OCI-M2 (cell line): ENCODE data around the gene MYO18A.
"Not testable (repeated sequence)": the region's sequence is repeated elsewhere in the genome, so short reads cannot be mapped to it uniquely, and the experiment has no call there.

Source experiments
- DNase-seq: peaks from one replicate; lab custom pipeline; 2025; ENCODE audit not compliant: unreplicated experiment; lab: John Stamatoyannopoulos, UW

MYO18A gene, protein sequence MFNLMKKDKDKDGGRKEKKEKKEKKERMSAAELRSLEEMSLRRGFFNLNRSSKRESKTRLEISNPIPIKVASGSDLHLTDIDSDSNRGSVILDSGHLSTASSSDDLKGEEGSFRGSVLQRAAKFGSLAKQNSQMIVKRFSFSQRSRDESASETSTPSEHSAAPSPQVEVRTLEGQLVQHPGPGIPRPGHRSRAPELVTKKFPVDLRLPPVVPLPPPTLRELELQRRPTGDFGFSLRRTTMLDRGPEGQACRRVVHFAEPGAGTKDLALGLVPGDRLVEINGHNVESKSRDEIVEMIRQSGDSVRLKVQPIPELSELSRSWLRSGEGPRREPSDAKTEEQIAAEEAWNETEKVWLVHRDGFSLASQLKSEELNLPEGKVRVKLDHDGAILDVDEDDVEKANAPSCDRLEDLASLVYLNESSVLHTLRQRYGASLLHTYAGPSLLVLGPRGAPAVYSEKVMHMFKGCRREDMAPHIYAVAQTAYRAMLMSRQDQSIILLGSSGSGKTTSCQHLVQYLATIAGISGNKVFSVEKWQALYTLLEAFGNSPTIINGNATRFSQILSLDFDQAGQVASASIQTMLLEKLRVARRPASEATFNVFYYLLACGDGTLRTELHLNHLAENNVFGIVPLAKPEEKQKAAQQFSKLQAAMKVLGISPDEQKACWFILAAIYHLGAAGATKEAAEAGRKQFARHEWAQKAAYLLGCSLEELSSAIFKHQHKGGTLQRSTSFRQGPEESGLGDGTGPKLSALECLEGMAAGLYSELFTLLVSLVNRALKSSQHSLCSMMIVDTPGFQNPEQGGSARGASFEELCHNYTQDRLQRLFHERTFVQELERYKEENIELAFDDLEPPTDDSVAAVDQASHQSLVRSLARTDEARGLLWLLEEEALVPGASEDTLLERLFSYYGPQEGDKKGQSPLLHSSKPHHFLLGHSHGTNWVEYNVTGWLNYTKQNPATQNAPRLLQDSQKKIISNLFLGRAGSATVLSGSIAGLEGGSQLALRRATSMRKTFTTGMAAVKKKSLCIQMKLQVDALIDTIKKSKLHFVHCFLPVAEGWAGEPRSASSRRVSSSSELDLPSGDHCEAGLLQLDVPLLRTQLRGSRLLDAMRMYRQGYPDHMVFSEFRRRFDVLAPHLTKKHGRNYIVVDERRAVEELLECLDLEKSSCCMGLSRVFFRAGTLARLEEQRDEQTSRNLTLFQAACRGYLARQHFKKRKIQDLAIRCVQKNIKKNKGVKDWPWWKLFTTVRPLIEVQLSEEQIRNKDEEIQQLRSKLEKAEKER (N-terminal part only)

DNA sequence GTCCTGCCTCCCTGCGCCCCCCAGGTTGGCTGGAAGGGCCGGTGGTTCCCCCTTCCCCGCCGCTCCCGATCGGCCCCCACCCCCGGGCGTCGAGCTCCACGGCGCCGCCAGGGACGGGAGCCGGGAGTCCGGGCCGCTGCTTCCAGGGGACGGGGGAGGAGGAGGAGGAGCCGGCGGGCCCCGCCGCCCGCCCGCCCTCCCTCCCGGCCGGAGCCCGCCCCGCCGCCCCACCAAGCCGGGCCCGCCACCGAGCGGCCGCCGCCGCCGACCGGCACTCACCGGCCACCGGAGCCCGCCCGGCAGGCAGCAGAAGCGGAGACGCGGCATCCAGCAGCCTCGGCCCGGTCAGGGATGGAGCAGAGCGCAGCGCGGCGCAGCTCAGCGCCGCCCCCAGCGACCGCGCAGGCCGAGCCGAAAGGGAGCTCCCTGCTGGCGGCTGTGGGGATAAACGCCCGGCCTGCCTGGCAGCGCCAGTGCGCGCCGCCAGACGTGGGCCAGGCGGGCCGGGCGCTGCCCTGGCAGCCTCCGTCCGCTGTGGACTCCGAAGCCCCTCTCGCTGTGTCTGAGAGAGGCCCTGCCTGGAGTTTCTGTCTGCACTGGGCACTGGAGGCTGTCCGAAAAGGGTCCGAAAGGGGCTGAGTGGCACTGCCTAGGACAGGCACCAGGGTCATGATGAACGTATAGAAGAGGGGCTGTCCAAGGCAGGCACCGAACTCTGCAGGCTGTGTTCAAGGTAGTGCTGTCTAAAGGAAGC, at the start of gene MYO18A:
MYO18A (minus strand) TSS at position 365 of the 754 bp plus-strand sequence. CDS start 13,458 bp downstream, outside the sequence.
- no peak for DNase-seq

DNA sequence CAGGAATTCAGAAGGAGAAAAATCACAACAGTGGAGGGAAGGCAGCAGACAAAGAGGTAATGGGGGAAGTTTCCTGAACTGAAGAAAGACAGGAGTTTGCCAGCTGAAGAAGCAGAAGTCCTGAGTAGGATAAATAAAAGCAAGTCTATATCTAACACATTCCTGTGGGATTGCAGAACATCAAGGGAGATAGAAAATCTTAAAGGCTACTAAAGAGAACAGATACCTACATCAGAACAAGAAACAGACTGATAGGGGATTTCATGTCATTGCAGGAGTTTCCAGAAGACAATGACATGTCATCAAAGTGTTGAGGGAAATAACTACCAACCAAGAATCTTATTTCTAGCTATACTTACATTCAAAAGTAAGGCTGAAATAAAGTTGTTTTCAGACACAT, 45.2 kb upstream of the MYO18A start:
- DNase-seq, result no peak

DNA sequence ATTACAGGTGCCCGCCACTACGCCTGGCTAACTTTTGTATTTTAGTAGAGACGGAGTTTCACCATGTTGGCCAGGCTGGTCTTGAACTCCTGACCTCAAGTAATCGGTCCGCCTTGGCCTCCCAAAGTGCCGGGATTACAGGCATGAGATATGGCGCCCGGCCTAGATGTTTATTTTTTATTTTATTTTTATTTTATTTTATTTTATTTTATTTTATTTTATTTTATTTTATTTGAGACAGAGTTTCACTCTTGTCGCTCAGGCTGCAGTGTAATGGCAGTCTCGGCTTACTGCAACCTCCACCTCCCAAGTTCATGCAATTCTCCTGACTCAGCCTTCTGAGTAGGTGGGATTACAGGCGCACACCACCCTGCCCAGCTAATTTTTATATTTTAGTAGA, 41.1 kb upstream of the MYO18A start:
- not testable (repeated sequence) for DNase-seq

DNA sequence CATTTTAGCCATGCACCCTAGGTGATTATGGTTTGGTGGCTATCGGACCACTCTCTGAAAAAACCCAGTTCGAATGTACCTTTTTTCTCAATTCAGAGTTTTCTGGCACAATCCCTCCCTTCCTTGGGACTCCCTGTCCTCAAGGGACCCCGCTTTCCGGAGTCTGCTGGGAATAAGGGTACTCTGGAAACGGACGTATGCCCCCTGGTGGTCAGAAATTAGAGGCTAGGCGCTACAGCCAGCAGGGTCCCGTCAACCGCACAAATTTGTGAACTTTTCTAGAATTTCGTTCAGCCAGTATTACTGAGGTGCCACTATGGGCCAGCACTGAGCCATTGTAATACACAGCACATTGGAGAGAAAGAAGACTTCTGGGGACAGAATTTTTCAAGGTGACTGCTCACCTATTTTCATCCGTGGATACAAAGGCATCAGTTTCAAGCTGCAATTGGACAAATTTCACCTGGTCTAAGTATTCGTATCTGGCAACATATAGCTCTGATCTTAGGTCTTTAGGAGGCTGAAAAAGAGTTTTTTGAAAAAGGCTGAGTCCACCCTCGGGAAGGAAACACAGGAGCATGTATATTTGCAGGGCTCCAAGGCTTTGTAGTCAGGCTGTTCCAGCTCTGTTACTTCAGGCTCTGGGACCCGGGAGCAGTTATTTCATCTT, 39.3 kb upstream of the MYO18A start:
- peak; percentile 44 for DNase-seq

DNA sequence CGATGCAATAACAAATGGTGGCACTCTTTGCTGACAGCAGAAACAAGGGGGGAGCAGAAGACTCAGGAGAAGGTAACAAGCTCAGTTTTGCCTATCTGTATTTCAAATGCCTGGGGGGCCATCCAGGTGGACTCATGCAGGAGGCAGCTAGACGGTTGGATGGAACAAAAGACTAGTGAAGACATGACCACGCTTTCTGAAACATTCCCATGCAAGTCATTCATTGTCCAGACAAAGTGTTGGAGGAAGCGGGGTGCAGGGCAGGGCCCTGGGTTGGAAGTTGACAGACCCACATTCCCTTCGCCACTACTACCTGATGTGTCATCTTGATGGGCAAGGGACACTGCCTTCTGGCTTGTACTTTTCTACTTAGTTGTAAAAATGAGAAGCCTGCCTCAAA, 36.7 kb upstream of the MYO18A start:
- DNase-seq, result no peak

DNA sequence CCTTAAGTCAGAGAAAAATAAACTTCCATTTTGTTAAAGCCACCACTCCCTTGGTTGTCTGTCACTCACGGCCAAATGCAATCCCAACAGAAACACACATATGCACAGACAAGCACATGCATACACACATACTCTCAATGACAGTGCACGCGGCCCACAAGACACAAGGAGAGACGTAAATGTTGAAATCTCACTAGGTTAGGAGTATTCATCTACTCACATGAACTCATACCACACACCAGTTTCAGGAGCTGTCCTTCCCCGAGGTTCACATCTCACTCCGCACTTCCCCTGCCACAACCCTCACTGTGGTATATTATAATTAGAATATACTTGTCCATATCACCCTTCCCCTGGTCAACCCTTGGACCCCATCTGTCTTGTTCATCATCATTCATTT, 36.0 kb upstream of the MYO18A start:
- no peak for DNase-seq

DNA sequence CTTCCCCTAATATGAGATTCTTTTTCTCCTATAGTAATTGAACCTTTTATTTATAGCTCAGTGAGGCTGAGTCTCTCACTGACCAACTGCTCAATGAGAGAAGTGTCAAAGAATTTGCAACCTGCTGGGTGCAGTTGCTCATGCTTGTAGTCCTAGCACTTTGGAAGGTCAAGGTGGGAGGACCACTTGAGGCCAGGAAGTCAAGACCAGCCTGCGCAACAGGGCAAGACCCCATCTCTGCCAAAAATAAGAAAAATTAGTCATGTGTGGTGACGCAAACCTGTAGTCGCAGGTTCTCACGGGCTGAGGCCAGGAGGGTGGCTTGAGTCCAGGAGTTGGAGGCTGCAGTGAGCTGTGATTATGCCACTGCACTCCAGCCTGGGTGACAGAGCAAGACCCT, 35.5 kb upstream of the MYO18A start:
- DNase-seq, result no peak

DNA sequence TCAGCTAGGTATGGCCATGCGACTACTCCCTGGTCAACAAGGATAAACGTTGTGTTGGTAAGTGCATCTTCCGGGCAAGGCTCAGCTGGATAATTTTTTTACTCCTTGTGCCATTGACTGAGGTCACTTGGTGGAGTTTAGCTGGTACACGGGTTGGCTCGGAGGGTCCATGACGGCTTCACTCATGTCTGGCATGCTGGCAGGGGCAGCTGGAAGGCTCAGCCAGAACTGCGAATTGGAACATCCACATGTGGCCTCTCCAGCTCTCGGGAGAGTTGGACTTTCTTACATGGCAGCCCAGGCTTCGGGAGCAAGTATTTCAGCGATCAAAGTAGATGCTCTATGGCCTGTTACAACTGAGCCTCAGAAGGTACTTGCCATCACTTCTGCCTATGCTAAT, 35.0 kb upstream of the MYO18A start:
- DNase-seq, result no peak

DNA sequence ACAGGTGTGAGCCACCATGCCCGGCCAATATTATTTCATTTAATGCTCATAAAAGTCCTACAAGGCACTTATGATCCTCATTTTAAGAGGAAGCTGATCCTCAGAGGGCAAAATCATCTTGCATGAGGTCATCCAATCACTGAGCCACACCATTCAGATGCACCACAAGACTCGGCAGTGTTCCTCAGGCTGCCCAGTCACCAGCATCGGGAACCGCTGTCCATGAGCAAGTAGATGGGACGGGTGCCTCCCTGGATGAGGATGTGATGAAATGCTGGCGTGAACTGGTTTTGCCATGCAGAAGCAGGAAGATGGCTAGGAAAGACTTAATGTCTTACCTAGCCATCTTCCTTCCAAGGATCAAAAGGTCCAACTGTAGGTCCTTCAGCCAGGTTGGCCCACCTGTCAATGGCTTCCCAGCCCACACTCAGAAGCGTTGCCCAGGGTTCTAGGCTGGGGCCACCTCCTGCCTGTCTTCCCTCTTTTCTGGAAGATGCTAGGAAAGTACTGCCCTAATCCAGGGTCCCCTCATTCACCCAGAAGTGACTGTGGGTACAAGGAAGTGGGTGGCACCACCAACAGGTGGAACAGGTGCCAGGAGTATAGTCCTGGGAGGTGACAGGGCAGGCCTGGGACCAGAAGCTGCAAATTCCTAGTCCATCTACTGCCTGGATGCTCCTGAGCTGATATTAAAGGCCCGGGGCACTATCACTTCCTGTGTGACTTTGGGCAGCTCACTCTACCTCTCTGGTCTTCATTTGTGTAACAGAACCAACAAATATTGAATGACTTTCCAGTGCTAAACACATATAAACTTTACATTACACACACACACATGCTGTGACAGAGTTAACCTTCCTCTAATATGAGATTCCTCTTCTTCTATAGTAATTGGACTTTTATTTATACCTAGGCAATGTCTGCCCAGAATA, 34.3 kb upstream of the MYO18A start:
- no peak for DNase-seq

DNA sequence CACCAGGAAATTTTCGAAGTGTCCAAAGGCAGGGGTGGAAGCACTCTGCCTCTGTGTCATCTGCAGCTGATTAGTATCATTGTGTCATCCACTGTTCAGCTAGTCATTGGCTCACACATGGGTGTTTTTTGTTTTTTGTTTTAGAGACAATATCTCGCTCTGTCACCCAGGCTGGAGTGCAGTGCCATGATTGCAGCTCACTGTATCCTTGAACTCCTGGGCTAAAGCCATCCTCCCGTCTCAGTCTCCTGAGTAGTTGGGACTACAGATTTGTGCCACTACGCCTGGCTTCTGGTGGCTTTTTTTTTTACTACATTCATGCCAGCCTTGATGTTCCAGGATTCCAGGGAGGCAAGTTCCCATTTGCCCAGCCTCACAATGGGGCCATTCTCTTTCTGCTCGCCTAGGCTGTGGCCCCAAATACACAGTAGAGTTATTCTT, 32.5 kb upstream of the MYO18A start:
- no peak for DNase-seq

DNA sequence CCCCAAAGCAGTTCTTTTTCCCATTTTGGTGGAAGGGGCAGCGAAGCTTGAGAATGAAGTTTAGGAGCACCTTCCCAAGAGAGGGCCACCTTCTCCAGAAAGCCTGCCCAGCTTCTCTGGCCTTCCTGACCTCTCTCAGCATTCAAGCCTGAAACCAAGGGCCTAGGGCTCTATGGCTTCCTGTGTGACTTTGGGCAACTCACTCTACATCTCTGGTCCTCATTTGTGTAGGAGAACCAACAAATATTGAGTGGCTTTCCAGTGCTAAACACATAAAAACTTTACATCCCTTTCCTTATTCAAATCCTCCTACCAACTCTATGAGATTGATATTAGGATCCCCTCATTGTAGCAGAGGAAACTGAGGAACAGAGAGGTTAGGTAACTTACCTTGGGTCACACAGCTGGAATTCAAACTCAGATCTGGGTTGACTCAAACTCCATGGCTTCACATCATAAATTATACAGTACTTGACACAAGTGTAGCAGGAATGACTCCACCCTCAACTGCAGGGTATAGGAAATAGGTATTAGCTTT, 32.0 kb upstream of the MYO18A start:
- no peak for DNase-seq

DNA sequence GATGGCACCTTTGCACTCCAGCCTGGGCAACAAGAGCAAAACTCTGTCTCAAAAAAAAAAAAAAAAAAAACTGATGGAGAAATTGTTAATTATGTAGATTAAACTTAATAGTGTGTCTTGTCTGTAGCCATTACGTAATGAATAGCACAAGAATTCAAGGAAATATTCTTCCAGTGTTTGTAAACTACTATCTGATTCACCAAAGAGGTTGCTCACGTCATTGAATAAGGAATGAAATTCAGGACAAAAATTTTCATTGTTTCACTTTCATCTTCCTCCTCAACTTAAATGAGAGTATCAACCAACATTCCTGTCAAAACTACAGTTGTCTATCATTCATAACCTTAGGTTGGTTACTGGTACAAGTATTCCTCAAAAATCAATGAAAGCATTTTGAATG, 30.7 kb upstream of the MYO18A start:
- no peak for DNase-seq

DNA sequence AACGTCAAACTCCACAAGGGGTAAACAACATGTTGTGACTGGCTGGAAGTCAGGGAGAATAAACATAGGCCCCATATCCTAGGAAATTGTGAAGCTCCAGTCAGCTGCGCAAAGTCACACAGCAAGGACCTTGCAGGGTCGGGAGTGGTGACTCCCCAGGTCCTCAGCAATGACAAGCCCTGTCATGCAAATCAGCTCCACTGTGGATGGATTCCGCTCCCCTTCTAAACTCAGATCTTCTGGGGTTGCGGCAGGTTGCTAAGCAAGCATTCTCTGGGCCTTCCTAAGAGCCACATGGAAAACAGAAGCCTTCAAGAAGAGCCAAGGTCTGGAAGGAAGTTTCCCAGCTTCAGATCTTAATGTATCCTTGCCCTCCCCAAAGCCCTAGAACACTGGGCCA, 28.9 kb upstream of the MYO18A start:
- no peak for DNase-seq

DNA sequence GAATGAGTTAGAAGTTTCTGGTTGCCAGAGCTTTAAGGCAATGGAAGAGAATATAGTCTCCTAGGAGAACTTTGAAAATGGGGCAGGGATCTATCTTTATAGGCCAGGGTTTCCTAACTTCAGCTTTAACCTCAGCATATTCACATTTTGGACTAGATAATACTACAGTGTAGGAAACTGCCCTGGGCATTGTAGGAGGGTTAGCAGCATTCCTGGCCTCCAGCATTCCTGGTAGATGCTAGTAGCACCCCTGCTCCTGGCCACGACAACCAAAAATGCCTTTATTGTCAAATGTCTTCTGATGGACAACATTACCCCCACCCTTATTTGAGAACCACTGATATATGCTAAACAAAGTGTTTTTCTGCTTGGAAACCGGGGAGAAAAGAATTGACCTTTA, 27.8 kb upstream of the MYO18A start:
- DNase-seq, result no peak

DNA sequence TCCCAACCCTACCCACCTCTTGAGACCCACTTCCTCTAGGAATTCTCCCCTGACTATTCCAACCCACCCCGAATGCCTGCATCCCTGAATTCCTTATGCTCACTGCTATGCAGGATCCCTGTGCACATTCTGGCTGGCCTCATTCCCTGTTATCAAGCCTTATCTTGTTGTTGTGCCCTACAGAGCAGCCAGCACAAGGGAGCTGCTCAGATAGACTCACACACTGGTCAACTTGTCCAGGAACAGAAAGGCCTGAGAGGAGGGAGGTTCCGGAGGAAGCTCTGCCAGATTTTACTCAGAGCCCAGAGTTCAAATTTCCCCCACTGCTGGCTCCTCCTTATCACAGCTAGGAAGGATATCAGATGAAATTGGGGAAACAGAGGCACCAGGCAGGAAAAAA, 24.8 kb upstream of the MYO18A start:
- no peak for DNase-seq

DNA sequence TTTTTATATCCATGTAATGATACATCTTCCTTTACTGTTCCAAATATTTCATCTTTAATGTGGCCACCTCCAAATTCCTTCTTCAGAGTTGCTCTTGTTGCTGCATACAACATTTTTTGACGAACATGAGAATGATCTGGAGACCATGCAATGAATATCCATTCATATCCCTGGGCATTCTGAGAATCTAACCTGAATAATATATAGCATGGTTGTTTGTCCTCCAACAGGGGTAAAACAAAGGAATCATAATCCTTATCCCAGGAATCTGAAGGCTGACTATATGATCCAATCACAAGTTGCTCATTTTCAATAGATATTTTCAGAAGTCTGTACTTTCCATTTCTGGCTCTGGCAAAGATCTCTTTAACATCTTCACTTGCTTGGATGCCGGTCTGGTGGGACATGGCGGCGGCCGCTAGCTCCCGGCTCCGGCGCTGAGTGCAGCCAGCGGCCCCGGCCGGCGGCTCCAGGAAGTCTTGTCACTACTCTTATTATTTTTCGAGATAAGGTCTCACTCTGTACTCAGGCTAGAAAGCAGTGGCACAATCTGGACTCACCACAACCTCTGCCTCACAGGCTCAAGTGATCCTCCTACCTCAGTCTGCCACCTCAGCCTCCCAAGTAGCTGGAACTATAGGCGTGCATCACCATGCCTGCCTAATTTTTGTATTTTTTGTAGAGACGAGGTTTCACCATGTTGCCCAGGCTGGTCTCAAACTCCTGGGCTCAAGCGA, 24.0 kb upstream of the MYO18A start:
- not testable (repeated sequence) for DNase-seq

DNA sequence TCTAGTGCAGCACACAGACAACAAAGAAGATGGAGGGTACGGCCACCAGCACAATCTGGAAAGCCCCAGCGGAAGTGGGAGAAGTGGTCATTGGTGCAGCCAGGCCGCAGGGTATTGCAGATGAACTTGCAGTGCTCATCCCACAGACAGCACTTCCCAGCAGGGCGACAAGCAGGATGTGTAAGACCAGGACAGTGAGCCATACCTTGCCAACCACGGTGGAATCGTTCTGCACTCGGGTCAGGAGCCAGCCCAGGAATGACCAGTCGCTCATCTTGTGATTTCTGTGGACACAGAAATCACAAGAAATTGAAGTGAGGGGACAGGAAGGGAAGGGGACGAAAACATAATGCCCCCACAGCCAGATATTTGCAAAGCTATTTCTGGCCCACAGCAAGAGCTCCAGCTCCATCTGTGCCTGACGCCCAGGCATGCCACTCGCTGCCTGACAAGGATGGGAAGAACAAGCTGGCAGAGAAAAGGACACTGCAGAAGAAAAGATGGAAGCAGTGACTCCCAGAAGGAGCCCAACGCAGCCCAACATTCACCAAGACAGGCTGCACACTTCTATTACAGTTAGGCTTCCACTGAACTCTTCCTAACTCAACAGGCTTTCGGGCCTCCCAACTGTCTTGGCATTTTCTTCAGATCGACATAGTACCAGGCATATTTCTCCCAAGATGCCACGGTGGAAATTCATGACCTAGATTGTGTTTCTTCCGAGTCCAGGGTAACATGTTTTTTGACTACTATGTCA, 17.5 kb upstream of the MYO18A start:
- DNase-seq, result no peak
